Endothelial cell (in vitro differentiated cells): ENCODE results near the gene EEA1. TPM values are rescaled to one million over a fixed set of nuclear protein-coding genes. Genes with fewer than 3 reads are reported as not detected.

Experiments used
- DNase-seq: peaks from one replicate; pipeline ENCODE4 v3.0.0; 2021; ENCODE audit warnings: low spot score
- H3K27ac Mint-ChIP-seq: one replicate; pipeline ENCODE4 v1.8.0; 2021; ENCODE audit warnings: mixed read lengths, inconsistent platforms; ENCODE audit not compliant: unreplicated experiment
- H3K27me3 Mint-ChIP-seq: one replicate; pipeline ENCODE4 v1.8.0; 2021; ENCODE audit warnings: mild to moderate bottlenecking, moderate library complexity, mixed read lengths, inconsistent platforms; ENCODE audit not compliant: unreplicated experiment
- H3K36me3 Mint-ChIP-seq: one replicate; pipeline ENCODE4 v1.8.0; 2021; ENCODE audit warnings: mild to moderate bottlenecking, low read depth, mixed read lengths, inconsistent platforms; ENCODE audit not compliant: unreplicated experiment
- H3K4me1 Mint-ChIP-seq: one replicate; pipeline ENCODE4 v1.8.0; 2021; ENCODE audit warnings: mild to moderate bottlenecking, mixed read lengths, inconsistent platforms; ENCODE audit not compliant: unreplicated experiment
- H3K4me3 Mint-ChIP-seq: one replicate; pipeline ENCODE4 v1.8.0; 2021; ENCODE audit warnings: mild to moderate bottlenecking, mixed read lengths, inconsistent platforms; ENCODE audit not compliant: unreplicated experiment
- H3K9me3 Mint-ChIP-seq: one replicate; pipeline ENCODE4 v1.8.0; 2021; ENCODE audit warnings: mixed read lengths, inconsistent platforms; ENCODE audit not compliant: unreplicated experiment
- total RNA-seq: library from RNA; stranded (reverse); fragmentation: NEBNext Ultra II Directional; extraction: Animal tissue kit (Norgen Biotek cat#: 25700); gene quantifications from one replicate; pipeline ENCODE4 v1.2.1, GENCODE V29; 2021; ENCODE audit not compliant: unreplicated experiment
- TF ChIP-seq, protein P1 (sequence below): fragments of 200-600 bp; sonication (generic); IDR thresholded peaks from one replicate; pipeline ENCODE4 v1.5.0; 2021; ENCODE audit warnings: antibody characterized with exemption; ENCODE audit not compliant: unreplicated experiment

The EEA1 gene
- total RNA-seq, 1 donor from 2014 or later, result 14.1 TPM

DNA sequence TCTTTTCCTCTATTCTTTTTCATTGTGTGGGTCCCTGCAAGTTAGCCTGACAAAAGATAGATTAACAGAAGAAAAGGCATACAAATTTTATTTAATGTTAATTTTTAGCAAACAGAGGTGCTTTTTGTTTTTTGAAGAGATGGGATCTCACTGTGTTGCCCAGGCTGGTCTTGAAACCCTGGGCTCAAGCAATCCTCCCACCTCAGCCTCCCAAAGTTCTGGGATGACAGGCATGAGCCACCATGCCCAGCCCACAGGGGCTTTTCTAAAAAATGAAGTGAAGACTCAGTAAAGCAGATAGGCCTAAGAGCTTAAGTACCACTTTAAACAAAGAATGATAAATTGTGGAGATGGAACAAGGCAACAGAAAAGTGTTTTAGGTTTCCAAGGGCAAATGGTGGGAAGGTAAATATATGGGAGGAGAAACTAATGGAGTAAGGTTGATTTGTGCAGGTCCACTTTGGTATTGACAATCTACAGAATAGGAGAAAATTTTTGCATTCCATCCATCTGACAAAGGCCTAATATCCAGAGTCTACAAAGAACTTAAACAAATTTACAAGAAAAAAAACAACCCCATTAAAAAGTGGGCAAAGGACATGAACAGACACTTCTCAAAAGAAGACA is 18.6 kb upstream of the EEA1 start:
- Mint-ChIP-seq H3K4me3 (no peak overlapping the region), H3K4me1 (no peaks in the 10 kb centered on the region), H3K27me3 (no peaks in the 10 kb centered on the region), H3K9me3 (no peaks in the 10 kb centered on the region), H3K27ac (no peak overlapping the region), H3K36me3 (no peaks in the 10 kb centered on the region)
- TF ChIP-seq, protein P1, sequence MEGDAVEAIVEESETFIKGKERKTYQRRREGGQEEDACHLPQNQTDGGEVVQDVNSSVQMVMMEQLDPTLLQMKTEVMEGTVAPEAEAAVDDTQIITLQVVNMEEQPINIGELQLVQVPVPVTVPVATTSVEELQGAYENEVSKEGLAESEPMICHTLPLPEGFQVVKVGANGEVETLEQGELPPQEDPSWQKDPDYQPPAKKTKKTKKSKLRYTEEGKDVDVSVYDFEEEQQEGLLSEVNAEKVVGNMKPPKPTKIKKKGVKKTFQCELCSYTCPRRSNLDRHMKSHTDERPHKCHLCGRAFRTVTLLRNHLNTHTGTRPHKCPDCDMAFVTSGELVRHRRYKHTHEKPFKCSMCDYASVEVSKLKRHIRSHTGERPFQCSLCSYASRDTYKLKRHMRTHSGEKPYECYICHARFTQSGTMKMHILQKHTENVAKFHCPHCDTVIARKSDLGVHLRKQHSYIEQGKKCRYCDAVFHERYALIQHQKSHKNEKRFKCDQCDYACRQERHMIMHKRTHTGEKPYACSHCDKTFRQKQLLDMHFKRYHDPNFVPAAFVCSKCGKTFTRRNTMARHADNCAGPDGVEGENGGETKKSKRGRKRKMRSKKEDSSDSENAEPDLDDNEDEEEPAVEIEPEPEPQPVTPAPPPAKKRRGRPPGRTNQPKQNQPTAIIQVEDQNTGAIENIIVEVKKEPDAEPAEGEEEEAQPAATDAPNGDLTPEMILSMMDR, result no peak
- DNase-seq, result no peak

DNA sequence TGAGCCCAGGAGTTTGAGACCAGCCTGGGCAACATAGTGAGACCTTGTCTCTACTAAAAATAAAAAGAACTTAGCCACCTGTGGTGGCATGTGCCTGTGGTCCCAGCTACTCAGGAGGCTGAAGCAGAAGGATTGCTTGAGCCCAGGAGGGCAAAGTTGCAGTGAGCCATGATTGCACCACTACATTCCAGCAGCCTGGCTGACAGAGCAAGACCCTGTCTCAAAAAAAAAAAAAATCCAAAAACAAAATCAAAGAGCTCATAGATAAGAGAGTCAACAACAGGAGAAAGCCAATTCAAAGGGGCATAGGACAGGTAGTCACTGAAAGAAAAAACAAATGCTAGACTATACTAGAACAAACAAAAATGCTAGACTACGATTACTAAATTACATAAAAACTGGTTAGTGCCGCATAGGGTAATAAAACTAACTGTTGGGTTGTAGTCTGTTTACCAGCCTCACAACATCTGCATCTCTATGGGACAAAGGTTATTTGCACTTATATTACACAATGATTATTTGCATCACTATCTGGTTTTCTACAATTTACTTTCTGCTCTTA is 16.6 kb upstream of the EEA1 start:
- TF ChIP-seq, protein P1, result no peak
- no peak overlapping the region for H3K4me3 Mint-ChIP-seq
- H3K4me1 Mint-ChIP-seq, result no peaks in the 10 kb centered on the region
- no peak overlapping the region for H3K27ac Mint-ChIP-seq
- no peaks in the 10 kb centered on the region for H3K36me3 Mint-ChIP-seq
- no peak for DNase-seq
- H3K27me3 Mint-ChIP-seq, result peaks cover 1% of the 10 kb centered on the region
- H3K9me3 Mint-ChIP-seq, result no peaks in the 10 kb centered on the region

DNA sequence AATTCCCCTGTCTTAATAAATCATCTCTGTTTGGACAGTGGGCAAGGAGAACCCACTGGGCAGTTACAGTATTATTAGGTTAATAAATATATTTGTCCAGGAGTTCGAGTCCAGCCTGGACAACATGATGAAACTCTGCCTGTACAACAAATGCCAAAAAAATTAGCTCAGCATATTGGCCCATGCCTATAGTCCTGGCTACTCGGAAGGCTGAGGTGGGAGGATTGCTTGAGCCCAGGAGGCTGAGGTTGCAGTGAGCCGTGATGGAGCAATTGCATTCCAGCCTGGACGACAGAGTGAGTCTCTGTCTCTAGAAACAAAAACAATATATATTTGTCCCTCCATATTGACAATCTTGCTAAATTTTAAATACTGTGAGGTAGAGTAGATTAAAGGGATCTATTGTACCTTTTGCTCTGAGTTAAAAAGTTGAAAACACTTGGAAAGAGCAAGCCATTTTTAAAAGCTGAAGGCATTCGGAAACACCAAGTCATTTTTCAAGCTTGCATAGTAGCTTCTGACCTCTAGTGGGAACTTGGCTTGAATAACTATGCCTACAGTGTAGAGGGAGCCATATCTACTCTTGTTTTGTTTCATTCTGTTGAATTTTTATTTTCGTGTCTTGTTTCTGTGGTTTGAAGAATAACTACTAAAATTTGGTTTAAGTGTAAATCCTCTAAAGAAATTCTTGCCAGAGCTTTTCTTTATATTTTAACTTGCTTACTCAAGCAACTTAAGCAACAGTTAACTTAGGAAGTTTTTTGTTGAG is 14.6 kb upstream of the EEA1 start:
- no peaks in the 10 kb centered on the region for H3K4me1 Mint-ChIP-seq
- H3K27ac Mint-ChIP-seq, result peak overlapping the region; percentile 24
- no peak overlapping the region for H3K4me3 Mint-ChIP-seq
- DNase-seq, result no peak
- no peaks in the 10 kb centered on the region for H3K9me3 Mint-ChIP-seq
- H3K36me3 Mint-ChIP-seq, result no peaks in the 10 kb centered on the region
- TF ChIP-seq, protein P1, result no peak
- H3K27me3 Mint-ChIP-seq, result peaks cover 1% of the 10 kb centered on the region

DNA sequence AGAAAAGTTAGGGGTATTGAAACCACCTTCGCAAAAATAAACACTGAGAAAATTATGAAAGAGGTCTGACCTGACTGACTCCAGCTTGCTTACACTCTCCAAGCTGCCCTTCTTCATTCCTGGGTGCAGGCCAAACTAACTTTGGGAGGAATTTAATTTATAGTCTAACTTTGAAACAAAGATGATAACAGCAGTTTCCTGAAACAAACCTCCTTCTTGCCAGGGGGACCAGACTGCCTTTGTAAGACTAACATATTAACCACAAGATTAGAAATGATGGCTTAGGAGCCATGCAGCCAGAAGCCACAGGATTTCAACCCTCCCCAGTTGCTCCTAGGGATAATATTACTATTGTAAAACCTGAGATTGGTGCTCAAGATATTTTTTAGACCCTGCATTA is 13.8 kb upstream of the EEA1 start:
- TF ChIP-seq, protein P1, result no peak
- Mint-ChIP-seq H3K9me3 (no peaks in the 10 kb centered on the region), H3K27me3 (peaks cover 1% of the 10 kb centered on the region), H3K4me1 (no peaks in the 10 kb centered on the region), H3K27ac (peak overlapping the region; percentile 24), H3K36me3 (no peaks in the 10 kb centered on the region), H3K4me3 (no peak overlapping the region)
- no peak for DNase-seq

DNA sequence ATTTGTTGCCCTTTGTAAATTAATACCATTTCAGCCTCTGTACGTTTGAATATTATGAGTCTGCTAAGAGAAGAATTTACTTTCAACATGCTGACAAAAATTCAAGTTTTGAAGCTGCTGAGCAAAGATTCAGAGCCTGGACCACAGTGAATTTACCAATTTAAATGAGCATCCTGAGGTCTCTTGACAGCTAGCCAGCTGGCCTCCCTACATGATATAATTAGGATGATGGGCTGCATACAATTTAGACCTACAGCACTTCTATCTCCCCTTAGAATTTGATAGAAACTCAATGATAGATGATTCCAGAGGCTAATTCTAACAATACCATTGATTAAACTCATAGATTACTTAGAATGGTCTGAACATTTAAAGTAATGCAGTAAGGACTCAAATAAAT is 10.0 kb upstream of the EEA1 start:
- no peak for DNase-seq
- Mint-ChIP-seq H3K9me3 (no peaks in the 10 kb centered on the region), H3K27me3 (peaks cover 1% of the 10 kb centered on the region), H3K36me3 (no peaks in the 10 kb centered on the region), H3K4me1 (no peaks in the 10 kb centered on the region), H3K4me3 (no peak overlapping the region), H3K27ac (no peak overlapping the region)
- TF ChIP-seq, protein P1, result no peak
